ENCODE measurements around the gene FBXO24.

Gene FBXO24

DNA sequence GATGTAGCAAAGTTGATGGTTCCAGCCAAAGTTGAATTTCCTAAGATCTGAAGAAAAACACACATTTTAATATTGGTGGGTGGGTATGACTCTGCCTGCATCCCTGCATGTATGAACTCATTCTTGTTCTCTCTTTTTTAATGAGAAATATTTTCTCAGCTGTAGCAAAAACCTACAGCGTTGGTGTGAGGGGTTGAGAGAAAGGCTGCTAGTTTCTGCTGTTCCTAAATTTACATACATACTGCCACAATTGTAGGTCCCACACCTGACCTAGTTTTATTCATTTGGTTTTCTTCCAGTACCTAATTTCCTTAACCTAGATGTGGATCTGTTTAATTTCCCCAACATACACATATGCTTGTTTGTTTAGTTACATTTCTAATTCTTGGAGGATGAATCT is 42.5 kb upstream of the FBXO24 start:
- Histone ChIP-seq H3K27me3 (ENCODE audit: insufficient read depth, low read length, poor library complexity, severe bottlenecking) (no peaks in the 10 kb centered on the region), H4K20me1 (ENCODE audit: insufficient read depth, low read length, poor library complexity, severe bottlenecking) (no peaks in the 10 kb centered on the region), H3K9ac (ENCODE audit: low read depth, low read length, poor library complexity, severe bottlenecking) (no peak overlapping the region), H3K4me3 (ENCODE audit: low read length, poor library complexity, severe bottlenecking) (no peak overlapping the region), H3K4me2 (ENCODE audit: low read depth, low read length, poor library complexity, severe bottlenecking) (peak overlapping the region; percentile 14), H3K9me3 (ENCODE audit: insufficient read depth, low read depth, low read length) (no peaks in the 10 kb centered on the region), H3K4me1 (ENCODE audit: insufficient read depth, low read length, poor library complexity, severe bottlenecking) (peaks cover 53% of the 10 kb centered on the region), H3F3A (ENCODE audit: low read depth) (no peaks in the 10 kb centered on the region), H2AFZ (ENCODE audit: low read length) (no peak overlapping the region), H3K9me2 (replicated peaks; ENCODE audit: low read depth, low read length) (no peaks in the 10 kb centered on the region), H3K79me2 (ENCODE audit: insufficient read depth, low read length) (peaks cover 27% of the 10 kb centered on the region), H3K36me3 (ENCODE audit: insufficient read depth, low read length) (no peaks in the 10 kb centered on the region; the same call in 1 of the 2 replicates)
- TF ChIP-seq, protein P1, sequence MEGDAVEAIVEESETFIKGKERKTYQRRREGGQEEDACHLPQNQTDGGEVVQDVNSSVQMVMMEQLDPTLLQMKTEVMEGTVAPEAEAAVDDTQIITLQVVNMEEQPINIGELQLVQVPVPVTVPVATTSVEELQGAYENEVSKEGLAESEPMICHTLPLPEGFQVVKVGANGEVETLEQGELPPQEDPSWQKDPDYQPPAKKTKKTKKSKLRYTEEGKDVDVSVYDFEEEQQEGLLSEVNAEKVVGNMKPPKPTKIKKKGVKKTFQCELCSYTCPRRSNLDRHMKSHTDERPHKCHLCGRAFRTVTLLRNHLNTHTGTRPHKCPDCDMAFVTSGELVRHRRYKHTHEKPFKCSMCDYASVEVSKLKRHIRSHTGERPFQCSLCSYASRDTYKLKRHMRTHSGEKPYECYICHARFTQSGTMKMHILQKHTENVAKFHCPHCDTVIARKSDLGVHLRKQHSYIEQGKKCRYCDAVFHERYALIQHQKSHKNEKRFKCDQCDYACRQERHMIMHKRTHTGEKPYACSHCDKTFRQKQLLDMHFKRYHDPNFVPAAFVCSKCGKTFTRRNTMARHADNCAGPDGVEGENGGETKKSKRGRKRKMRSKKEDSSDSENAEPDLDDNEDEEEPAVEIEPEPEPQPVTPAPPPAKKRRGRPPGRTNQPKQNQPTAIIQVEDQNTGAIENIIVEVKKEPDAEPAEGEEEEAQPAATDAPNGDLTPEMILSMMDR (conservative IDR thresholded peaks at IDR 0.05; ENCODE audit: low read length) = no peak
- no peak for TF ChIP-seq EZH2phosphoT487 (IDR thresholded peaks at IDR 0.05; ENCODE audit: borderline replicate concordance)

DNA sequence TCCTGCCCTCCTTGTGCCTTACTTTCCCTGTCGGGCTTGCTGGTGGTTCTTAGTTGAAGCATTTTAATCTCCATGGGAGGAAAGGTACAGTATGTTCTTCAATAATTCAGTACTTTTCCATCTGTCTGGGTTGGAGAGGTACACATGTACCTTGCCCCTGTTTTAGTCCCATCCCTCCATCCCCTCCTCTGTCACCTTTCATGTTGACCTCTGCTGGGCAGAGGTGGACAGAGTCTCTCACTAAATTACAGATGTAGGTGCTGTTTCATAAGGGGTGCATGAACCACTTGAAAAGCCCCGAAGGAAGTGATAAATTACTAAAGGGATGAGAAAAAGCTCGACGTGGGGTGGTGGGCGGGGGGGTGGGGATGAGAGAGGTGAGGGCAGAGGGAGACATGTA is 41.7 kb upstream of the FBXO24 start:
- Histone ChIP-seq H3K4me2 (ENCODE audit: low read depth, low read length, poor library complexity, severe bottlenecking) (peak overlapping the region; percentile 14), H4K20me1 (ENCODE audit: insufficient read depth, low read length, poor library complexity, severe bottlenecking) (no peaks in the 10 kb centered on the region), H3K9me2 (replicated peaks; ENCODE audit: low read depth, low read length) (no peaks in the 10 kb centered on the region), H3F3A (ENCODE audit: low read depth) (no peaks in the 10 kb centered on the region), H3K27me3 (ENCODE audit: insufficient read depth, low read length, poor library complexity, severe bottlenecking) (no peaks in the 10 kb centered on the region), H3K9me3 (ENCODE audit: insufficient read depth, low read depth, low read length) (no peaks in the 10 kb centered on the region), H3K79me2 (ENCODE audit: insufficient read depth, low read length) (peaks cover 27% of the 10 kb centered on the region), H3K9ac (ENCODE audit: low read depth, low read length, poor library complexity, severe bottlenecking) (no peak overlapping the region), H3K36me3 (ENCODE audit: insufficient read depth, low read length) (no peaks in the 10 kb centered on the region; the same call in 1 of the 2 replicates), H2AFZ (ENCODE audit: low read length) (no peak overlapping the region), H3K4me1 (ENCODE audit: insufficient read depth, low read length, poor library complexity, severe bottlenecking) (peaks cover 53% of the 10 kb centered on the region), H3K4me3 (ENCODE audit: low read length, poor library complexity, severe bottlenecking) (no peak overlapping the region)
- TF ChIP-seq, protein P1 (conservative IDR thresholded peaks at IDR 0.05; ENCODE audit: low read length) = no peak
- no peak for TF ChIP-seq EZH2phosphoT487 (IDR thresholded peaks at IDR 0.05; ENCODE audit: borderline replicate concordance)

DNA sequence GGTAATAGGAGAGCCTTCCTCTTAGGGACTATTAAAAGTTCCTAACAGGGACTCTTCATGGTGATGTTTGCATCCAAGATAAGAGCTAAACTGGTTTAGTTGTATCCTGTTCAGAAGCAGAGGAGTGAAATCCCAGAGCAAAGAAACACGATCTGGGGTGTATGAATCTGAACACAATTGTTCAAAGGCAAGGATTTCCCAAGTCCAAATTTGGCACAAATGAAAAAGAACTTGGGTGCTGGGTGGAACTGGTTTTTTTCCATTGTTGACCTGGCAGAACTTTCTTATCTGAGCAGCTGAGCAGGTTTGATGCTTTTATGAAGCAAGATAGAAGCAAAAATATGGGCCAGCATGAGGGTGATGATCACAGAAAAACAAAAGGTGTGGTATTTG is 41.2 kb upstream of the FBXO24 start:
- H3K9me2 ChIP-seq (replicated peaks; ENCODE audit: low read depth, low read length) = no peaks in the 10 kb centered on the region

More for the DNA sequence above, 41.2 kb upstream of the FBXO24 start:
- Histone ChIP-seq H2AFZ (ENCODE audit: low read length) (no peak overlapping the region), H3K9ac (ENCODE audit: low read depth, low read length, poor library complexity, severe bottlenecking) (peak overlapping the region; percentile 9), H3F3A (ENCODE audit: low read depth) (no peaks in the 10 kb centered on the region), H3K27me3 (ENCODE audit: insufficient read depth, low read length, poor library complexity, severe bottlenecking) (no peaks in the 10 kb centered on the region), H3K79me2 (ENCODE audit: insufficient read depth, low read length) (peaks cover 22% of the 10 kb centered on the region), H3K36me3 (ENCODE audit: insufficient read depth, low read length) (no peaks in the 10 kb centered on the region; the same call in 1 of the 2 replicates), H3K9me3 (ENCODE audit: insufficient read depth, low read depth, low read length) (no peaks in the 10 kb centered on the region), H3K4me1 (ENCODE audit: insufficient read depth, low read length, poor library complexity, severe bottlenecking) (peaks cover 52% of the 10 kb centered on the region), H3K4me3 (ENCODE audit: low read length, poor library complexity, severe bottlenecking) (no peak overlapping the region), H3K4me2 (ENCODE audit: low read depth, low read length, poor library complexity, severe bottlenecking) (peak overlapping the region; percentile 37), H4K20me1 (ENCODE audit: insufficient read depth, low read length, poor library complexity, severe bottlenecking) (no peaks in the 10 kb centered on the region)
- TF ChIP-seq, protein P1 (conservative IDR thresholded peaks at IDR 0.05; ENCODE audit: low read length) = no peak
- no peak for TF ChIP-seq EZH2phosphoT487 (IDR thresholded peaks at IDR 0.05; ENCODE audit: borderline replicate concordance)

Data from Loucy (cell line).